ENCODE measurements around the gene MSRB2.
"Not testable (repeated sequence)": the region's sequence is repeated elsewhere in the genome, so short reads cannot be mapped to it uniquely, and the experiment has no call there.

The MSRB2 gene

DNA sequence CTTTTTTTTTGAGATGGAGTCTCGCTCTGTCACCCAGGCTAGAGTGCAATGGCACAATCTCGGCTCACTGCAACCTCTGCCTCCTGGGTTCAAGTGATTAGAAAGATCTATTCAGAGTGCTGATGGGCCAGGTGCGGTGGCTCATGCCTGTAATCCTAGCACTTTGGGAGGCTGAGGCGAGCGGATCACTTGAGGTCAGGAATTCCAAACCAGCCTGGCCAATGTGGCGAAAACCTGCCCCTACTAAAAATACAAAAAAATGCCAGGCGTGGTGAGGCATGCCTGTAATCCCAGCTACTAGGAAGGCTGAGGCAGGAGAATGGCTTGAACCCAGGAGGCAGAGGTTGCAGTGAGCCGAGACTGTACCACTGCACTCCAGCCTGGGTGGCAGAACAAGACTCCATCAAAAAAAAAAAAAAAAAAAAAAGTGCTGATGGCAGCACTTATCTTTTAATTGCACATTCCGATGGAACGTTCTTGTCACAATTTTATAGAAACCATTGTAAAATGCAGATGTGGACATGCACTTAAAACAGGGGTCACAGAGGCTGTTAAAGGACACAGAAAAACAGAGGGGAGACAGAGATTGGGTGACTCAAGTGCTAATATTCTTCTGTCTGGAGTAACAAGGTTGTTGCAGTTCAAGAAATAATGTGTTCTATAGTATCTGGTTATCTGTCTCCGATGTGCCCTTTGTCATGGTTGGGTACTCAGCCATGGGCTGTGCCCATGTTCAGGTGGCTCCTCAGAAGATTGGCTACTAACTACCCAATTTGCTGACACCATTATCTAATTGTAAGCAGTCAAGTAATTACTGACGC is 25.1 kb upstream of the MSRB2 start:
- not testable (repeated sequence) for DNase-seq

DNA sequence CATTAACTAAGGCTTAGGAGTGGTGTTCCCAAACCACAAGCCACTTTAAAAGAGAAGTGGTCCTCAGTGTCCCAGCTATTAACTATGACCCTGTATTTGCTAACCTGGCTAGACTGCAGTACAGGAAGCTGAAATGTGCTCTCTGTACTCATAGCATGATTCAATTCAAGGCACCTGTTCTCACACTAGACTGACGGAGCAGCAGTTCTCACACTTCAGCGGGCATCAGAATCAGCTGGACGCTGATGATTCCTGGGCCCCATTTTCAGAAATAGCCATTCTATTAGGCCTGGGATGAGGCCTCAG is 24.5 kb upstream of the MSRB2 start:
- no peak for DNase-seq

DNA sequence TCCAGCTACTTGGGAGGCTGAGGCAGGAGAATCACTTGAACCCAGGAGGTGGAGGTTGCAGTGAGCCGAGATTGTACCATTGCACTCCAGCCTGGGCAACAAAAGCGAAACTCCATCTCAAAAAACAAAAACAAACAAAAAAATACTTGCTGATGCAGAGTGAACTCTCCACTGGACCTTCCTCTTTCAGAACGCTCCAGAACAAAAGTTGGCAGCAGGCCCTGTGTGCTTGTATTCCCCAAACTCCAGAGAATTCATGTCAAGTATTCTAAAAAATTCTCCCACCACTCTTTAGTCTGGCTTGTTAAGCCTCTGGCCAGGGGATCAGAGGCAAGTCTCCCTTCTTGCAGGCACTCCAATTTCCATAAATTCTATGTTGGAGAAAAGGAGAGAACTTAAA is 22.8 kb upstream of the MSRB2 start:
- DNase-seq = peak; percentile 6

DNA sequence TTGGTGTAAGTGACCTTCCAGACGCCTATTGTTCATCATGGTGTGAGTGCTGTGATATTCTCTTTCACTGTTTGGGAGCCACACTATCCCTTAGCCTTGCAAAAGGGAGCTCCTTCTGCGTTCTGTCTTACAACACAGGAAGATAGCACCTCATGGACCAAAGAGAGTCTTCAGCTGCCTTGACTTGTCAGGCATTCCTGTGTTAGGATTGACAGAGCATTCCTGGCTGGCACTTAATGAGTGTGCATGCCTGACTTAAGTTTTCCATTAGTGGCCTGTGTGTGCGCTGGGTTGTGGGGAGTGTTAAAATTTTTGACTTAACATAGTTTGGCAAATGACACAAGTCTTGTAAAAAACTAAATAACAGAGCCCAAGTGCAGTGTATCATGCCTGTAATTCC is 21.9 kb upstream of the MSRB2 start:
- DNase-seq = no peak

DNA sequence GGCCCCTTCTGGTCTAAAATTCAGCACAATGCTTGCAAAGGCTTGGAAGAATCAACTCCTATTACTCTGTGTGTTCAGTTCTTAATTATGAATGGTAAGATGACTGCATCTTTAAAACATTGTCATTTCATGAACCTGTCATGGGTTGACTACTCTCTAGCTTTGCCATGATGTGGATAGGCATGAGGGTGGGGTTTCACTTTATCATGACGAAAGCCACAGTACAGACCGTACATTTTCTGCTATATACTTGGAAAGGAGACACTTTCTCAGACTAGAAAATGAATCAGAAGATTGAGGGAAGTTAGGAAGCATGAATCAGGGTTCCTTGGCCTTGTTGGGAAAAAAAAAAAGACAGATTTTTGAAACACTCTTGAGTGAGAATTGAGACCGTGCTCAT is 19.7 kb upstream of the MSRB2 start:
- no peak for DNase-seq

GRCh38 chr10:23078114-23078513 is 17.3 kb upstream of the MSRB2 start:
- DNase-seq = no peak

DNA sequence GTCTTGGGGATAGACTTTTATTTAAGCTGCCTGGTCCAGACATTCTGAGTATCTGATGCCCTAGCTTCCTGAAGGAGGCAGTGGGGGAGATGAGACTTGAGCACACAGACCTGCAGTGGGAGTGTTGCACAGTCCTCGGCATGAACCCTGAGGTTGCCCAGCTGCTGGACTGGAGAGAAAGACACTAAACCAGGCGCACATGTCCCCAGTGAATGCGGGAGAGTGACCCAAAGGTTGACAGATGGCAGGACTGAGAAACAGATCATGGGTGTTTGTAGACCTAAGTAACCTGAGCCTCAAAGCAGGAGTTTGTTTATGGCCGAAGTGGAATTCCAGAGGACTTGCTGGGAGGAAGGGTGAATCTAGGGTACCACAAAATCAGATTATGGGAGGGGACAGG is 15.7 kb upstream of the MSRB2 start:
- no peak for DNase-seq

- DNase-seq = no peak
Measured at GRCh38 chr10:23080262-23080661, 15.1 kb upstream of the MSRB2 start.

DNA sequence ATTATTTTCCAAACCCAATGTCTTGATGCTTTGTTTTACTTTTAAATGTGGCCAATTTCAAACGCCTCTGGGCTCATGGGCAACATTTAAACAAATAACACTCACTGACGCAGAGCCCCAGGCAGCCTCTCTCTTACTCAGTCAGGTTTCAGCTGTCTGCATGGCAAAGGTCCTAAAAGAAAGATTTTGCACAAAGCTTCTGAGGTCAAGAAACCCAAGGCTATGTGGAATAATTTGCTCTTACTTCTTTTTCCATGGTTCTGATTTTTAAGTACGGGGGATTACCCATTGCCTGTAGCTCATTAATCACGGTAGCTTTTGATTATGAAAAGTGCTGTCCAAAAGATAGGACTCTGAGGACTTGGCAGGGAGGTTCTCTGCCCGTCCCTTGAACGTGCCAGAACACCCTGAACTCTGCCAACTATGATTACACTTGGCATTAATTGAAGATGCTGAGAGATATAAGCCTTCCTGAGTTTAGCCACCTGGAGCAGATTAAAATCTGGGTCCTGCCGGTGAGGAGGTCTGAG is 14.1 kb upstream of the MSRB2 start:
- DNase-seq = no peak

DNA sequence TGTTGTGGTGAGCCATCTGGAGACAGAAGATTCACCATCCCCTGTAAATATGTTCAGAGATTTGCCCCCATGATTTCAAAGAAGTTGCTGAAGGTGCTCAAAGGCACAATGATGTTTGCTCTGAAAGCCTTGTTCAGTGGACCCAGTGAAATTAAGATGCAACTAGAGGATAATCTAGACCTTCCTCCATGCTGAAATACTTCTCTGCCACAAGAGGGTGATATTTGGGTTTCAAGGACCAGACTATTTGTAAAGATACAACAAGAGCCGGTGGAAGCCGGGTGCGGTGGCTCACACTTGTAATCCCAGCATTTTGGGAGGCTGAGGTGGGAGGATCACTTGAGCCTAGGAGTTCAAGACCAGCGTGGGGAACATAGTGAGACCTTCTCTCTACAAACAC is 13.5 kb upstream of the MSRB2 start:
- DNase-seq = no peak

DNA sequence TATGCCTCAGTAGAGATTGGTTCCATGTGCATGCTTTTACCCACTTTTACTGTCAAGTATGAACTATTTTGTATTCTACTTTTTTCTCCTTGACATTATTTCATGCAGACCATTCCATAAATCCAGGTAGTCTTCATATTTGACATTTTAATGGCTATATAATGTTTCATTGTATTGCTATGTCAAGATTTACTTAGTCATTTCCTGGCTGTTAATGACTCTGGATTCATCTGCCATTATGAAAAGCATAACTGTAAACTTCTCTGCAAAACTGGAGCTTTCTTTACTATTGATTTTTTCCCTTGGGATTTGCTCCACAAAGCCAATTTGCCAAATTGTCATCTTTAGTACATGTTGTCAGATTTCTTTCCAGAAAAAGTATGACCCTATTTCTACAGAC is 6.8 kb upstream of the MSRB2 start:
- no peak for DNase-seq

DNA sequence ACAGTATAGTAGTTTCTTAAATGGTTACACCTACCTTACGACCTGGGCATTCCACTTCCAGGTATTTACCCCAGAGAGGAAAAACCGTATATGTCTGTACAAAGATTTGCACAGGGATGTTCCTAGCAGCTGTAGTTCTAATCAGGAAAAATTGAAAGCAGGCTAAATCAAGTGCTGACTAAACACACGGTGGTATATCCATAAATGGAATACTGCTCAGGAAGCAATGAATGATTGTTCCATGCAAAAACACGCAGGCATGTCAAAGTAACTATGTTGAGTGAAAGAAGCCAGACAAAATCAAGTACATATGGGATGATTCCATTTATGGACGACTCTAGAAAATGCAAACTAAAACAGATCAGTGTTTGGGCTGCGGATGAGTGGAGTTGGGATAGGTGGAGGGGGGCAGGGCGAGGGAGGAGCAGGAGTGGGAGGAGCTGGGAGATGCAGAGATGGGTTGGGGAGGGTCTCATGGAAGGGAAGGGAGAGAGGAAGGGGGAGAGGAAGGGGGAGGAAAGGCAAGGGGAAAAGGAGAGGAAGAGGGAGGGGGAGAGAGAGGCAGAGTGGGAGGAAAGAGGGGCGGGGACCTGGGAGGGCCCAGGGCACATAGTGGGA is 484 bp upstream of the MSRB2 start:
- no peak for DNase-seq

DNA sequence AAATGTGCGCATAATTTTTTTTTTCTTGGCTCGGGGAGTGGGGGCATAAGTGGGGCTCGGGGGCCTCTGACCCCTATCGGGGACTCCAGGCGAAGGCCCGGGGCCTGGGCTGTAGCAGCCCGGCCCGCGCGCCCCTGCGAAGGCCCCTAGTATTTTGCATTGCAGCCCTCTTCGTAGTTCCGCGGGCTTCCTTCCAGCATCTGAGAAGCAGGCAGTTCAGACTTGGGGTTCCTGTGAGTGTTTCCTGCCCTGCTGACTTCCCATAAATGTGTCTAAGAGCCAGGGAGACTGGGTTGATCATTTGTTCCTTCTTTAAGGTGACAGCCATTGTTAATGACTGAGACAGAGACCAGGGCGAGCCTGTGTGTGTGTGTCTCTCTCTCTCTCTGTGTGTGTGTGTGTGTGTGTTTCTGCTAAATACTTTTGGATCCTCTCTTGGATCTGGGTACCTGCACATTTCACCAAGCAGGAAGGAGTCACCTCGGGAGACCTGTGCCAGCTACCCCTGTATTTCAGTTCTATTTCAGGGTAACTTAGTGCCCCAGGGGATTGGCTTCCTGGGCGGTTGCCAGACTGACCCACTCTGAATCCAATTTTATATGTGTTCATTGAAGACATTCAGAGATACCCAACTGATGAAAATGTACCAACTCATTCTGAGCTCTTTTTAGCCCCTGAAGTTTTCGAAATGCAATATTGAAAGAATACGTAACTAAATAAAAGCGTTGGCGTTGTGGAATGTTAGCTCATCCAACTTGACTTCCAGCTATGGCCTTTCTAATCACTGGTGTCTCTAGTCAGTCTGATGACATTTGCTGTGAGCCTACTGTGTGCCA is 805 bp downstream of the MSRB2 start:
- peak; percentile 54 for DNase-seq

- DNase-seq = peak; percentile 55
Measured at GRCh38 chr10:23096802-23097549, 1.6 kb downstream of the MSRB2 start.

GRCh38 chr10:23099079-23099478 is 3.7 kb downstream of the MSRB2 start:
- no peak for DNase-seq

- DNase-seq = no peak
Measured at GRCh38 chr10:23099816-23100215, 4.4 kb downstream of the MSRB2 start.

GRCh38 chr10:23100331-23101030 is 5.1 kb downstream of the MSRB2 start:
- DNase-seq = peak; percentile 6

GRCh38 chr10:23106331-23107072 is 11.1 kb downstream of the MSRB2 start:
- no peak for DNase-seq

DNA sequence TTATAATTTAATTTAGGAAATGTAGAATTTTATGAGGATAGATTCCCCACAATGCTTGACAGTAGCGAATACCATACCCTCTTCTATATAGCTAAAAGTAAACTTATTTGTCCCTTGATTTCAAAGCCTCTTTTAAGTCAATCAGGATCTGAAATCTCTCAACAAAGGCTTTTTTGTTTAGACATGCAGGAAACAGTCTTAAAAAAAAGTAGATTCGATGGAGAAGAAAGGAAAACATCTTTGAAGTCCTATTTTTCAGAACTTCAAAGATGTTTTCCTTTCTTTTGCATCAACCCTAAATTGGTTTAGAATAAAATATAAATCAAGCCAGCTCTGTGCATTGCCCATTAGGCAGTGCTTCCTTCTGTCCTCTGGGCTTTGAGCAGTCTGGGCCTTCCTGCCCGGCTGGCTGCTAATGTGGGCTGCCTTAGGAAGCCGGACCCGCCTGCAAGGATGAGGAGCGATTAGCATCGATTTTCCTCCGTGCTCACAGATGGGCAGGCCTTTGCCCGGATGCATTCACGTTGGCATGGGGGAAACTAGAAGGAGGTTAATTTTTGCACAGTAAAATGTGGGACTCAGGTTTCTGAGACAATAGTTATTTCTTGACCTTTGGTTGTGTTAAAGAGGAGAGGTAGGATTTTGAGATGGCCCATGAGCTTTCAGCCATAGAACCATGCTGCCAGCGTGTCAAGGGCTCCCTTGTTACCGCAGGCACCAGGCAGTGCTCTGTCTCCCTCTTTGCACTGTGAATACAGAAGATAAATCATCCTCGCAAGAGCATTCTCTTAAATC is 15.5 kb downstream of the MSRB2 start:
- no peak for DNase-seq

DNA sequence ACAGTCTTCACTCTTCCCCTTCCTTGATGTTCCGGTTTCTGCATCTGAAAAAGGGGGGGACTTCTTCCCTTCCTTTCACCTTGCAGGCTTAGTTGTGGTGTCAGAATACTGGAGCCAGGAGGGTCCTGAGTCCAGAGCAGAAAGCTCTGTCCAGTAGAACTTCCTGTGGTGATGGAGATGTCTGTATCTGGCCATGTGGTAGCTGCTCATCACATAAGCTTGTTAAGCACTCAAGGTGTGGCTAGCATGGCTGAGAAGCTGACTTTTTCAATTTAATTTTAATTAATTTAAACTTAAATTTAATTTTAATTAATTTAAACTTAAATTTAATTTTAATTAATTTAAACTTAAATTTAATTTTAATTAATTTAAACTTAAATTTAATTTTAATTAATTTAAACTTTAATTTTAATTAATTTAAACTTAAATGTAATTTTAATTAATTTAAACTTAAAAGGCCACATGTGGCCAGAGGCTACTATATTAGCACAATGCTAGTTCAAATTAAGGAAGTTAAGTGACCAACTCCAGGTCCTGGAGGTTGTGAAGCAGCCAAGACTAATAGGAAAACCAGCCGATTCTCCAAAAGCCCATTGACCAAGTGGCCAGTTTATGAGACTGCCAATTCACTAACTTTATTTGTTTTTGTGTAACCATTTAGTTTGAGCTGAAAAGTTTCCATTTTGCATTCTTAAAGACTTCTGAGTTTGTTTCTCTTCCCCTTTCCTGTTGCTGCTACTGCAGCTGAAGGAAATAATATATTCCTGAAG is 16.3 kb downstream of the MSRB2 start:
- DNase-seq = no peak

All from MV-4-11 (cell line).